GM19238 (cell line): ENCODE measurements around the gene HNF4A.
"Not testable (repeated sequence)": the region's sequence is repeated elsewhere in the genome, so short reads cannot be mapped to it uniquely, and the experiment has no call there.

Experiments
- DNase-seq: peaks from one replicate; pipeline ENCODE4 v3.0.0; 2011; ENCODE audit warnings: low spot score; ENCODE audit not compliant: insufficient read length

Gene HNF4A

GRCh38 chr20:44345147-44345546 lies 10.4 kb upstream of the HNF4A start:
- no peak for DNase-seq

GRCh38 chr20:44345941-44346340 lies 9.6 kb upstream of the HNF4A start:
- DNase-seq, result not testable (repeated sequence)

DNA sequence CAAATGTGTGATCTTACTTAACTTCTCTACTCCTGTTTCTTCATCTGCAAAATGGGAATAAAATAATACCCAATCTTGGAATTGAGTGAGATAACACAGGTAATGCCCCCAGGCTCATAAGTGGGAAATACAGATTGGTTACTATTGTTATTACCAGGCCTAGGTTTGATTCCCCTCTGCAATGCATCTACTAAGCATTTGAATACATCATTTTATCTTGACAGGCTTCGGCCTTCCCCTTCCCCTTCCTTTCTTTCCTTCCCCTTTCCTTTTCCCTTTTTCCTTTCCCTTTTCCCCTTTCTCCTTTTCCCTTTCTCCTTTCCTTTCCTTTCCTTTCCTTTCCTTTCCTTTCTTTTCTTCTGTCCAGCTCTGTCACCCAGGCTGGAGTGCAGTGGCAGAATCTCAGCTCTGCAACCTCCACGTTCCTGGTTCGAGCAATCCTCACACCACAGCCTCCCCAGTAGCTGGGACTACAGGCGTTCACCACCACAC lies 7.3 kb upstream of the HNF4A start:
- no peak for DNase-seq

- DNase-seq, result no peak
Observed at GRCh38 chr20:44349349-44349748, 6.2 kb upstream of the HNF4A start.

- no peak for DNase-seq
Observed at GRCh38 chr20:44350567-44350966, 4.9 kb upstream of the HNF4A start.

DNA sequence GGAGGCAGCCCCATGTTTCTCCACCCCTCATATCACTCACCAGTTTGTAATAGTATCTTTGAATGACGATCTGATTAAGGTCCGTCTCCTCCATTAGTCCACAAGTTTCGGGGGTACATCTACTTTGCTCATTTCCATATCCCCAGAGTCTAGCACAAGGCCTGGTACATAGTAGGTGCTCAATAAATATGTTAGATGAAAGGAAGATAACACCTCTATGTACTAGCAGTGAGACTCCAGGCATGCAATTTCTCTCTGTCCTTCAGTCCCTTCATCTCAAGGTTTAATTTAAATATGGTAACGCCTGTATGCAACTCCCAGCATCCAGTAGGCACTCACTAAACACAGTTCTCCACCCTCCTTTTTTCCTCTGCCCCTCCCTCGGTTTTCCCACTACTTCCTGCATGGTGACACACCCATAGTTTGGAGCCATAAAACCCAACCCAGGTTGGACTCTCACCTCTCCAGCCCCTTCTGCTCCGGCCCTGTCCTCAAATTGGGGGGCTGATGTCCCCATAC lies 461 bp upstream of the HNF4A start:
- no peak for DNase-seq

GRCh38 chr20:44356353-44356723 lies 839 bp downstream of the HNF4A start:
- DNase-seq, result no peak

DNA sequence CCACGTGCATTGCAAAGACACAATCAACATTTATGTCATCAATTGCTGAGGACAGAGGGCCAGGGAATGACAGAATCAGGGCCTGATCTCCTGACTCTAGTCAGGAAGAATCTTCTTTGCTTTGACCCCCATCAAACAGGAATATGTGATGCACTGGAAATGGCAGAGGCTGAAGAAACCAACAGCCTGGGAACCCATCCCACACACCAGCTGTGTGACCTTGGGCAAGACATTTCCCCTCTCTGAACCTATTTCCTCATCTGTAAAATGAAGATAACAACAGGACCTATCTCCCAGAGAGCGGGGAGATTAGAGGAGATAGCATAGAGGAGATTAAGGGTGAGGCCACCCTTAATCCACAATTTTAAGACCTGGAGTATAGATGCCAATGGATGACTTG lies 1.5 kb downstream of the HNF4A start:
- DNase-seq, result no peak

- DNase-seq, result no peak
Observed at GRCh38 chr20:44357555-44358125, 2.1 kb downstream of the HNF4A start.

DNA sequence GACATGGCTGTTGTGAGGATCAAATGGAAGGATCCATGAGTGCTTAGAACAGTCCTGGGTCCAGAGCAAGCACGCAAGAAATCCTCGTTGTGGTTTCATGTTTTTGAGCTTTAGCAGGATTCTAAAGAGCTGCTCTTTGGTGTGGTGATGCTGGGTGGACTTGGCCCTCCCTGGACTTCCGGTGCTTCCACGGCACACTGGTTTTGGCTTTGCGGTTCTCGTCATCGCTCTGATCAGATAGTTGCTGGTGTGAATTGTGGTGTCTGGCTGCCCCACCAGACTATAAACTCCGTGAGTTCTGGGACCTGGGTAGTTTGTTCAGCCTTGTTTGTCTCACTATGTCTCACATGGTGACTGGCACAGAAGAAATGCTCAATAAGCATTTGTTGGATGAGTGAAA lies 3.3 kb downstream of the HNF4A start:
- no peak for DNase-seq

DNA sequence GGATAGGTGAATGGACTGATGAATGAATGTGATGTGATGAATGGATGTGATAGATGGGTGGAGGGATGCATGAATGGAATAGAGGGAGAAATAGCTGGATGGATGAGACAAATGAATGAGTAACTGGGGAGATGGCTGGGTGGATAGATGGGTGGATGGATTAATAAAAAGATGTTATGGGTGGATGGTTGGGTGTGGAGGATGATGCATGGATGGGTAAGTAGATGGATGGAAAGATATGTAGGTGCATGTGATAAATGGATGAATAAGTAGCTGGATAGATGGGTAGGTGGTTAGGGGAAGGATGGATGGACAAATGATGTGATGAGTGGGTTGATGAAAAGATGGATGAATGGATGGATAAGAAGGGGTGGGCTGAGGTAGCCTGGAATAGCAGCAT lies 4.7 kb downstream of the HNF4A start:
- DNase-seq, result no peak

DNA sequence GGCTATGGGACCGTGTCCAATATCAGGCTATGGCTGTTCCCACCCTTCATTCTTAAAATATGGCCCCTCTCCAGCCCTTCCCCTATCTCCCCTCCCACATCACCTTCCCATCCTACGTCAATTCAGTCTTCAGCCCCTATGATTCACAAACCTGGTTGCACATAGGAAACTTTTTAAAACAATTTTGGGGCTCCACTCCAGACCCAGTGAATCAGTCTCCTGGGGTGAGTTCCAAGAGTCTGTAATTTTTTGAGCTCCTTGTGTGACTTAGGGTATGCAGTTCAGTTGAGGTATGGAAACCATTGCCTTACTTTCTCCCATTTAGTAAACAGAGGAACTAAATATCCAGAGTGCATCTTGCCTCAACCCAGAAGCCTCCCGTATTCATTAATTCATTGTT lies 5.5 kb downstream of the HNF4A start:
- no peak for DNase-seq

- DNase-seq, result no peak
Observed at GRCh38 chr20:44362466-44362940, 7.0 kb downstream of the HNF4A start.

- DNase-seq, result no peak
Observed at GRCh38 chr20:44364068-44364467, 8.6 kb downstream of the HNF4A start.

GRCh38 chr20:44364780-44365179 lies 9.3 kb downstream of the HNF4A start:
- DNase-seq, result no peak

- DNase-seq, result no peak
Observed at GRCh38 chr20:44367746-44368145, 12.2 kb downstream of the HNF4A start.

- DNase-seq, result no peak
Observed at GRCh38 chr20:44370639-44371218, 15.2 kb downstream of the HNF4A start.

DNA sequence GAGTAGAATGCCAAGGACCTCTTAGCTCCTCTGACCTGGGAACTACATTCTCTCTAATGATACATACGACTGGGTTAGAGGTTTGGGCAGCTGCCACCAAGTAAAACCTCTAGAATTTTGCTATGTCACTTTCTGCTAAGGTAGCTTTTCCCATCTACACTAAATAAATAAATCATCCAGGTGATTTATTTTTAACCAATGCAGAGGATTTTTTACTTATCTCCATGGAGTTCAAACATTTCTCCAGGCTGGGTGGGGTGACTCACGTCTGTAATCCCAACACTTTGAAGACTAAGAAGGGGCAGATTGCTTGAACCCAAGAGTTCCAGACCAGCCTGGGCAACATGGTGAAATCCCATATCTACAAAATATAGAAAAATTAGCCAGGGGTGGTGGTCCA lies 27.1 kb downstream of the HNF4A start:
- DNase-seq, result no peak

GRCh38 chr20:44384423-44385027 lies 29.0 kb downstream of the HNF4A start:
- DNase-seq, result peak; percentile 45

GRCh38 chr20:44388466-44389023 lies 33.0 kb downstream of the HNF4A start:
- peak; percentile 60 for DNase-seq

DNA sequence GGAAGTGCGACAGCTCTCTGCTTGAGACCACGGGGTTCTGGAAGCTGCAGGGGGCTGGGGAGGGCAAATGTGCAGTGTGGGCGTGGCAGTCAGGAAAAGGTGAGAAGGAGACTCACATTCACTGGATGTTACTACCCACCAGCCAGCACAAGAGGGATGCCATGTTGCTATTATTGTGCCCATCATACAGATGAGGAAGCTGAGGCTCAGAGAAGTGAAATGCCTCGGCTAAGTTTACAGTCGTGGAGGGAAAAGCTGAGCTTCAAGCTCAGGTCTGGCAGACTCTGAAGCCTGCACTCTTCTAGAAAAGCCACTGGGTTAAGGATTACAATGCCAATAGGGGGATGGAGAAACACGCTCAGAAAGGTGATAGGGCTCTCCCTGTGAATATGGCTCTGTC lies 34.4 kb downstream of the HNF4A start:
- DNase-seq, result no peak

DNA sequence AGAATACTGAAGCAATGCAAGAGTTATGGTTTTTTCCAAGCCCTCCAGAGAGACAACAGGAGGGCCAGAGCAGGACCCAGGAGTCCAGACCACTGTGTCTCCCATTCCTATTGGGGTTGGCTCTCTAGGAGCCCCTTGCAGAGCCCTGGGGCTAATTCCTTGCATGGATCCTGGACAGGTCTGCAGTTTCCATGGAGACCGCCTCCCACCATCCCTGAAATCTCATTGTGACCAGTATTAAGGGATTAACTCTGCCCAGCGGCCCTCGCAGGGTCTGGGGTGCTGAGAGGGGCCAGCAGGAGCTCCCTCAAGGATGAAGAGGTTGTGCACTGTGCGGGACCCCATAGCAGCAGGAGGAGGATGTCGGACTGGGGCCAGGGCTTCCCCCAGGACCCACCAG lies 34.8 kb downstream of the HNF4A start:
- no peak for DNase-seq
